HG02610 (cell line): ENCODE measurements around the gene LINC00237.

Source experiments
- ATAC-seq: cut with Tn5 transposase; IDR thresholded peaks from one replicate; pipeline ENCODE4 v1.9.1; 2021; ENCODE audit warnings: mild to moderate bottlenecking, moderate library complexity; ENCODE audit not compliant: unreplicated experiment

The LINC00237 gene

DNA sequence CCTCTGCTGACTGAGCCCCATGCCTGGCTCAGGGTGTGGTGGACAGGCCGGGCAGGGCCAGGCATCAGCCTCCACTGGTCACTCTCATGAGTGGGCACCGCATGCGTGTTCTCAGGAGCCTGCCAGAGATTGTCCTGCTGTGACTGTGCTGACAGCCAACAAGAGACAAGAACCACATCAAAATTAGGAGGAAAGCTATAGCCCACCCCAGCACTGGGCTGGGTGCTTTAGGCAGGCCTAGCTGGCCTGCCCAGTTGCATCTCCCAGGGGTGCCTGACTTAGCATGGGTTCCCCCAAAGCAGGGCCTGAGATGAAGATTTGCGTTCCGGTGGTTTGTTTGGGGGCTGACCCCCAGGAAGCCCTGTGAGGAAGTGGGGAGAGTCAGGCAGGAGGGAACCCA lies 53.9 kb downstream of the LINC00237 start:
- ATAC-seq, result no peak

- ATAC-seq, result no peak
These were observed 55.4 kb downstream of the LINC00237 start for GRCh38 chr20:21050710-21051109.

DNA sequence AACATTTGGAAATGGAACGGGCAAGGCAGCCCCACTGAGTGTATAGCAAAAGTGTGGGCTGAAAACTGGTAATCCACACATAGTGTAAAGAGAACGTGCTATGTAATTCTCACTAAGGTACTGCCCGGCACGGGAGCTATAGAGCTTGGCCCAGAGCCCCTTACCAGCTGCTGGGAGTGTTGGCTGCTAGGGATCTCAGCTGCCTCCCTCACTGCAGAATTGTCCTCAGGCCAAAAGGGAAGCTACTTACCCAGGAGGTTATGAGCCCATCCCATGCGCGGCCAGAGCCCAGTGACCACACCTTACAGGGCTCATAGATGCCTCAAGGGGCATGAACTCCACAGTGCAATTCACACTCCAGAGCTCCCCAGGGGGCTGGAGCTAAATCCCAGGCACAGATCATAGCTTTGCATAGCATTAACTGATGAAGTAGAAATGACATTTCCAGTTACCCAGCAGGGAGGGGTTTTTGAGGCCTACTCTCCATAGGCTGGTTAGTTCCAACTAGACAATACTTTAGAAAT lies 56.8 kb downstream of the LINC00237 start:
- ATAC-seq, result no peak

DNA sequence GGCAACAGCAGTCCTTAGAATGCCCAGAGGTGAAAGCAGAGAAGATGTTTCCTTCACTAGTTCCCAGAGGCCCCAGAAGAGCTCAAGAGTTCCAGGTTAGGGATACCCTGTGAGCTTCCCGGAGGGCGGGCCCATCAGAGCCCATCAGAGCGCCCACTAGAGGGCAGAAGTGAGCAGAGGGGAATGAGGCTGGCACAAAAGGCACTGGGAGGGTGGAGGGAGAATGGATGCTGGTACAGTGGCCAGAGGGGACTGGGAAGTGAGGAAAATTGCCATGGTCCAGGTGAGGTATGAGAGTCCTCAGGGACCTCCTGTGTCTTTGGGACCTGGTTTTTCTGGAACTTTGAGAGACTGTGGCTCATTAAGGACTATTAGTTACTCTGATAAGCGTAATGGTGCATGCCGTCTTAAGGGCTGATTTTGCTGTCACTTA lies 57.3 kb downstream of the LINC00237 start:
- ATAC-seq, result no peak

DNA sequence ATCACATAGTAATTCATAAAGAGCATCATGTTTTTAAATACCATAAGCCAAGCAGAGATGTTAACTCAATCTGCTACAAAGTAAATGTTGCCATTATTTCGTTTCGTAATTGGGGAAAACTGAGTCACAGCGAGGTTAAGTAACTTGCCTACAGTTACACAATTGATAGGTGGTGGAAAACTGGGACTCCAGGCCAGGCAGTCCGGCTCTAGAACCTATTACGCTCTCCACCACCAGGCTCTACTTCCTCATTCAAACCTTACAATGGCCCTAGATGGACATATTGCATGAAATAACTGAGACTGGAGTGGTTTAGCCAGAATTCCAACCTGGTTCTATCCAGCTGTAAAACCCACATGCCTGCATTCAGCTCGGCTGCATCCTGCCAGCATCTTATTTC lies 58.2 kb downstream of the LINC00237 start:
- ATAC-seq, result no peak

- no peak for ATAC-seq
These were observed 59.6 kb downstream of the LINC00237 start for GRCh38 chr20:21046413-21047070.
